SH-SY5Y (cell line): ENCODE data around the gene SIX2.

Experiments used
- GATA2 ChIP-seq: IDR thresholded peaks from 2 replicates; pipeline ENCODE4 v1.6.1; 2011; ENCODE audit warnings: mild to moderate bottlenecking, low read depth, low read length
- GATA3 ChIP-seq: IDR thresholded peaks from 2 replicates; pipeline ENCODE4 v1.6.1; 2011; ENCODE audit warnings: low read depth, mild to moderate bottlenecking, low read length, moderate library complexity

SIX2 gene

GRCh38 chr2:45029215-45029614 is 20.0 kb upstream of the SIX2 start:
- TF ChIP-seq GATA3 (no peak), GATA2 (no peak)

- TF ChIP-seq GATA2, result no peak
- no peak for TF ChIP-seq GATA3
These were observed 19.0 kb upstream of the SIX2 start for GRCh38 chr2:45028276-45028675.

- no peak for TF ChIP-seq GATA2
- TF ChIP-seq GATA3, result no peak
These were observed 17.7 kb upstream of the SIX2 start for GRCh38 chr2:45026924-45027450.

- TF ChIP-seq GATA2, result no peak
- TF ChIP-seq GATA3, result no peak
These were observed 15.5 kb upstream of the SIX2 start for GRCh38 chr2:45024600-45025291.

GRCh38 chr2:45024097-45024496 is 14.8 kb upstream of the SIX2 start:
- TF ChIP-seq GATA3 (no peak), GATA2 (no peak)

GRCh38 chr2:45020439-45020838 is 11.2 kb upstream of the SIX2 start:
- no peak for TF ChIP-seq GATA2
- TF ChIP-seq GATA3, result no peak

GRCh38 chr2:45018023-45018422 is 8.8 kb upstream of the SIX2 start:
- no peak for TF ChIP-seq GATA3
- TF ChIP-seq GATA2, result no peak

GRCh38 chr2:45014831-45015230 is 5.6 kb upstream of the SIX2 start:
- no peak for TF ChIP-seq GATA3
- no peak for TF ChIP-seq GATA2

- TF ChIP-seq GATA3 (no peak), GATA2 (no peak)
These were observed 4.9 kb upstream of the SIX2 start for GRCh38 chr2:45014016-45014702.

GRCh38 chr2:45013229-45014015 is 4.2 kb upstream of the SIX2 start:
- TF ChIP-seq GATA3, result no peak
- TF ChIP-seq GATA2, result no peak

GRCh38 chr2:45012733-45013132 is 3.5 kb upstream of the SIX2 start:
- TF ChIP-seq GATA2 (no peak), GATA3 (no peak)

GRCh38 chr2:45011621-45012602 is 2.7 kb upstream of the SIX2 start:
- TF ChIP-seq GATA2 (no peak), GATA3 (no peak)

- TF ChIP-seq GATA2, result no peak
- TF ChIP-seq GATA3, result no peak
These were observed 1.9 kb upstream of the SIX2 start for GRCh38 chr2:45011121-45011520.

GRCh38 chr2:45010702-45011012 is 1.4 kb upstream of the SIX2 start:
- TF ChIP-seq GATA3, result no peak
- TF ChIP-seq GATA2, result no peak
